Medulla oblongata (tissue), 1 donor: Measurements from ENCODE around the gene PSMD1.
A peak's percentile ranks its signal among the peaks of the same experiment; 100 is the strongest.
"Not testable (repeated sequence)": the region's sequence is repeated elsewhere in the genome, so short reads cannot be mapped to it uniquely, and the experiment has no call there.

Experiments used
- DNase-seq: peaks from one replicate; pipeline ENCODE4 v3.0.0-alpha.2; 2015; ENCODE audit errors: extremely low spot score

PSMD1 gene

GRCh38 chr2:231185886-231186285 lies 129.2 kb downstream of the PSMD1 start:
- no peak for DNase-seq

GRCh38 chr2:231186325-231186724 lies 129.7 kb downstream of the PSMD1 start:
- no peak for DNase-seq

GRCh38 chr2:231187736-231188505 lies 131.3 kb downstream of the PSMD1 start:
- no peak for DNase-seq

- DNase-seq = no peak
Observed at GRCh38 chr2:231188506-231189170, 132.0 kb downstream of the PSMD1 start.

GRCh38 chr2:231189171-231189530 lies 132.5 kb downstream of the PSMD1 start:
- DNase-seq = no peak

- peak; percentile 35 for DNase-seq
Observed at GRCh38 chr2:231189571-231190495, 133.2 kb downstream of the PSMD1 start.

GRCh38 chr2:231190531-231191197 lies 134.0 kb downstream of the PSMD1 start:
- peak; percentile 40 for DNase-seq

GRCh38 chr2:231191896-231192872 lies 135.5 kb downstream of the PSMD1 start:
- peak; percentile 29 for DNase-seq

- no peak for DNase-seq
Observed at GRCh38 chr2:231193216-231193615, 136.5 kb downstream of the PSMD1 start.

- no peak for DNase-seq
Observed at GRCh38 chr2:231196592-231196991, 139.9 kb downstream of the PSMD1 start.

- DNase-seq = not testable (repeated sequence)
Observed at GRCh38 chr2:231197196-231197595, 140.5 kb downstream of the PSMD1 start.

GRCh38 chr2:231197706-231198290 lies 141.1 kb downstream of the PSMD1 start:
- no peak for DNase-seq

GRCh38 chr2:231198291-231199173 lies 141.9 kb downstream of the PSMD1 start, which contains the start of gene ARMC9:
ARMC9 (plus strand) TSS chr2:231198631; CDS start chr2:231206239, 7,608 bp downstream.
- DNase-seq = peak; percentile 69

GRCh38 chr2:231199219-231199618 lies 142.6 kb downstream of the PSMD1 start:
- no peak for DNase-seq

GRCh38 chr2:231200805-231201474 lies 144.3 kb downstream of the PSMD1 start:
- DNase-seq = no peak

GRCh38 chr2:231201475-231201814 lies 144.8 kb downstream of the PSMD1 start:
- no peak for DNase-seq

GRCh38 chr2:231203087-231203486 lies 146.4 kb downstream of the PSMD1 start:
- DNase-seq = no peak

- DNase-seq = no peak
Observed at GRCh38 chr2:231204146-231204545, 147.5 kb downstream of the PSMD1 start.

- no peak for DNase-seq
Observed at GRCh38 chr2:231204581-231204980, 147.9 kb downstream of the PSMD1 start.
